ENCODE measurements around the gene RASL11B.

The RASL11B gene

GRCh38 chr4:52874948-52875347 lies 12.8 kb downstream of the RASL11B start:
- DNase-seq (ENCODE audit: low read depth): no peak

GRCh38 chr4:52876069-52876468 lies 14.0 kb downstream of the RASL11B start:
- no peak for DNase-seq (ENCODE audit: low read depth)

- no peak for DNase-seq (ENCODE audit: low read depth)
These were observed 14.9 kb downstream of the RASL11B start for GRCh38 chr4:52877036-52877435.

GRCh38 chr4:52877694-52878093 lies 15.6 kb downstream of the RASL11B start:
- no peak for DNase-seq (ENCODE audit: low read depth)

GRCh38 chr4:52879471-52879870 lies 17.4 kb downstream of the RASL11B start:
- no peak for DNase-seq (ENCODE audit: low read depth)

- DNase-seq (ENCODE audit: low read depth): no peak
These were observed 18.9 kb downstream of the RASL11B start for GRCh38 chr4:52880994-52881393.

GRCh38 chr4:52883183-52883621 lies 21.1 kb downstream of the RASL11B start:
- DNase-seq (ENCODE audit: low read depth): no peak

GRCh38 chr4:52883707-52884669 lies 21.9 kb downstream of the RASL11B start:
- DNase-seq (ENCODE audit: low read depth): no peak

- DNase-seq (ENCODE audit: low read depth): no peak
These were observed 22.9 kb downstream of the RASL11B start for GRCh38 chr4:52884994-52885393.

- no peak for DNase-seq (ENCODE audit: low read depth)
These were observed 27.2 kb downstream of the RASL11B start for GRCh38 chr4:52889354-52889753.

GRCh38 chr4:52889778-52890520 lies 27.8 kb downstream of the RASL11B start:
- no peak for DNase-seq (ENCODE audit: low read depth)

GRCh38 chr4:52890521-52890791 lies 28.3 kb downstream of the RASL11B start:
- no peak for DNase-seq (ENCODE audit: low read depth)

GRCh38 chr4:52891743-52892142 lies 29.6 kb downstream of the RASL11B start:
- DNase-seq (ENCODE audit: low read depth): no peak

GRCh38 chr4:52892880-52893279 lies 30.8 kb downstream of the RASL11B start:
- DNase-seq (ENCODE audit: low read depth): no peak

- DNase-seq (ENCODE audit: low read depth): no peak
These were observed 32.3 kb downstream of the RASL11B start for GRCh38 chr4:52894443-52894842.

GRCh38 chr4:52903273-52903672 lies 41.2 kb downstream of the RASL11B start:
- no peak for DNase-seq (ENCODE audit: low read depth)

GRCh38 chr4:52904421-52904820 lies 42.3 kb downstream of the RASL11B start:
- no peak for DNase-seq (ENCODE audit: low read depth)

- no peak for DNase-seq (ENCODE audit: low read depth)
These were observed 45.4 kb downstream of the RASL11B start for GRCh38 chr4:52907510-52907909.

GRCh38 chr4:52910115-52910514 lies 48.0 kb downstream of the RASL11B start:
- no peak for DNase-seq (ENCODE audit: low read depth)

- peak; percentile 49 for DNase-seq (ENCODE audit: low read depth)
These were observed 49.7 kb downstream of the RASL11B start for GRCh38 chr4:52911684-52912294.

GRCh38 chr4:52912608-52913007 lies 50.5 kb downstream of the RASL11B start:
- no peak for DNase-seq (ENCODE audit: low read depth)

- no peak for DNase-seq (ENCODE audit: low read depth)
These were observed 52.0 kb downstream of the RASL11B start for GRCh38 chr4:52914051-52914605.

- no peak for DNase-seq (ENCODE audit: low read depth)
These were observed 53.1 kb downstream of the RASL11B start for GRCh38 chr4:52915191-52915590.

All from stimulated activated CD8-positive, alpha-beta memory T cell treated with anti-CD3 and anti-CD28 coated beads, Interleukin-12 subunit alpha, Interleukin-12 subunit beta, amount 100 ng/mL, for 1 hour (primary cell).